ENCODE results near the gene EME2.
"Not testable (repeated sequence)": the region's sequence is repeated elsewhere in the genome, so short reads cannot be mapped to it uniquely, and the experiment has no call there.

Gene EME2

DNA sequence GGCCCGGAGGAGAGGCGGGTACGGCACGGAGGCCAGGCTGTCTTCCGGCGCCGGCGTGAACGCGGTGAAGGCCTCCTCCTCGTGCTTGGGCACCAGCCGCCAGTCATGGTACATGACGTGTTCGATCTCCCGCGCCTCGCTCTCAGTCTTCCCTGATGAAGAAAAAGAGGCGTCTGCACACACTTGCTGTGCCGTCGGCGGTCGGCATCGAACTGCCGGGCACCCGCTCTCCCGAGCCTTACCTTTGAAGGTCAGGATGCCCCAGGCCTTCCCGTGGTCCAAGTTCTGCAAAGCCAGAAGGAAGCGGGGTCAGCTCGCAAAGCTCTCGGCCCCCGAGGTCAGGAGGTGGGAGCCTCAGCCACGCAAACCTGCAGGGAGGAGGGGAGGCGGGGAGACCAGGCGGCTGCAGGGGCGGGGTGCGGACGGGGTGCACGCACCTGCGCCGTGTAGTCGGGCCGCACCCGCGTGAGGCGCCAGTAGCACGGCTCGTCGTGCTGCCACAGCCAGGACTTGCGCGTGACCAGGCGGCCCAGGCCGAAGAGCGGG is at the start of gene EME2:
TSS of gene EME2 (plus strand) at position 449 of the 546 bp plus-strand sequence. CDS start 418 bp downstream, outside the sequence.
- no peak for DNase-seq (ENCODE audit: low read depth in 2 of 2)

GRCh38 chr16:1723450-1724147 is 49.0 kb upstream of the EME2 start:
- DNase-seq (ENCODE audit: low read depth in 2 of 2): no peak

GRCh38 chr16:1724491-1724890 is 48.1 kb upstream of the EME2 start:
- no peak for DNase-seq (ENCODE audit: low read depth in 2 of 2)

- no peak for DNase-seq (ENCODE audit: low read depth in 2 of 2)
These were observed 45.7 kb upstream of the EME2 start for GRCh38 chr16:1726661-1727502.

GRCh38 chr16:1727651-1728624 is 44.7 kb upstream of the EME2 start:
- no peak for DNase-seq (ENCODE audit: low read depth in 2 of 2)

GRCh38 chr16:1729026-1729425 is 43.6 kb upstream of the EME2 start:
- DNase-seq (ENCODE audit: low read depth in 2 of 2): no peak

GRCh38 chr16:1729445-1729844 is 43.2 kb upstream of the EME2 start:
- no peak for DNase-seq (ENCODE audit: low read depth in 2 of 2)

- DNase-seq (ENCODE audit: low read depth in 2 of 2): no peak
These were observed 41.5 kb upstream of the EME2 start for GRCh38 chr16:1731073-1731472.

DNA sequence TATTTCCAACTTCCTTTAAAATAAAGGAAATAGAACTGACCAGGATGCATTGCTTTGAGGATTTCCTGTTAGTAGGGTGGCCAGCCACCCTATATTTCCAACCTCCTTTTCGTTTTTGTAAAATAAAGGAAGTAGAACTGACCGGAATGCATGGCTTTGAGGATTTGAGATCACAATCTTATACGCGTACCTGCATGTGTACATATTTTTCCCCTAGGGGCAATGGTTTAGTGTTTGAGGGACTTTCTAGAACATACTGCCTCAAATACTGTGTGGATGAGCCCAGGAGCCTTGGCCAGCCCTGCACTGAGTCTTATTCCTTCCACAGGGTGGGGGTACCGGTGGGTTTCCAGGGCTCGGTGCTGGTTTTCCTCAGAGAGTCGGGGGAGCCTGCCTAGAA is 41.0 kb upstream of the EME2 start:
- no peak for DNase-seq (ENCODE audit: low read depth in 2 of 2)

DNA sequence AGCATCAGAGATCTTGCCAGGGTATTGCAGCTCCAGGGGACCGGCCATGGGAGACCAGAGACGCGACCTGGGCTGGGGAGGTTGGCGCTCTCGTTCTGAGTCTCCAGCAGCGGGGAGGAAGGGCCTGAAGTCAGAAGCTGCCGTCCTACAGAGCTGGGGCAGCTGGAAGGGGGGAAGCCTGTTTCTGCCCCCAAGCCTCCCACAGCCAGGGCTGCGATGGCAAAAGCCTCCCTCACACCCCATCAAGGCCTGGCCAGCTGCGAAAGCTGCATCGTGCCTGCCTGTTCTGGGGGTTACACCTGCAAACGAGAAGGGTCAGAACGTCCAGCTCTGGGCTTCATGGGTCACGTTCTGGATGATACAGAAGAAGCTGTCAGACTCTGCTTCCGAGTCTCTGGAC is 40.5 kb upstream of the EME2 start:
- DNase-seq (ENCODE audit: low read depth in 2 of 2): no peak

- not testable (repeated sequence) for DNase-seq (ENCODE audit: low read depth in 2 of 2)
These were observed 40.0 kb upstream of the EME2 start for GRCh38 chr16:1732551-1732987.

DNA sequence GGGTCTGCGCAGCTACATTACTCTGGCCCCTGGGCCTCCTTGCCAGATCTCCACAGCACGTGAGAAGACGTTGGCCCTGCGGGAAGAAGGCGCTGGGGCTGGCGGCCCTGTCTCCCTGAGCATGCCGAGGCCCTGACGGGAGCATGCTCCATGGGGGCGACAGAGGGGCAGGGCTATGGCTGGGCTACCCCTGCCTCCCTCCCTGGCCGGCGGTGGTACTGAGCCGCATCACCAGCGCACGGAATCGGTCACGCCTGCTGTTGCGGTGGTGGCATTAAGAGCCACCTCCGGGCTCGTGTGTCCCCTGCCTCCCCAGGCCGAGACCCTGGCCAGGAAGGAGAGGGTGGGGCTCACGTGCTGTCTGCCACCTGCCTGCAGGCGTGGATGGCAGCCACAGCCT is 38.5 kb upstream of the EME2 start:
- DNase-seq (ENCODE audit: low read depth in 2 of 2): no peak

DNA sequence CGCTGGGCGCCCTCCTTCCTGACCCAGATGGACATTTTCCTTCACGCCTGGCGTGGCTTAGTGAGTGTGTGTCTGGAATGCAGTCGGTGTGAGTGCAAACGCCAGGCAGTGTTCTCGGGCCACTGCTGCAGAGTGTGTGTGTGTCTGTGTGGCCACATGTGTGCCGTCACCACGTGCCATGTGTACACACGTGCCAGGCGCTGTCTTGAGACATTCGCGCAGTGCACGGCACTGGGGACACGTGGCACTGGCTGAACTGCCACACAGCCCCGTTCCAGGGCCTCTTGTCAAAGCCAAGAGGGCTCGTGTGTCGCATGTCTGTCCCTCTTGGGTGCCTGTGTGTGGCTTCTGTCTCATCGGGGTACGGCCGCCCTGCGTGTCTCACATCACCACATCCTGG is 37.8 kb upstream of the EME2 start:
- no peak for DNase-seq (ENCODE audit: low read depth in 2 of 2)

DNA sequence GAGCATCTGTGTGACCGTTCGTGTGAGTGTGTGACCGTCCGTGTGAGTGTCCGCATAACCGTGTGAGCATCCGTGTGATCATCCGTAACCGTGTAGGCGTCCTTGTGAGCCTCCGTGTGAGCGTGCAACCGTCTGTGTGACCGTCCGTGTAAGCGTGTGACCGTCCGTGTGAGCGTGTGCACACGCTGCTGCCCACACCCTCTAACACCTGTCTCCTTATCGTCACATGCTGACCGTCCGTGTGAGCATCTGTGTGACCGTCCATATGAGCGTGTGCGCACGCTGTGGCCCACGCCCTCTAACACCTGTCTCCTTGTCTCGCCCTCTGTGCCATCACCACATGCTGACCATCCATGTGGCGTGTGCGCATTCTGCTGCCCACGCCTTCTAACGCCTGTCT is 32.4 kb upstream of the EME2 start:
- no peak for DNase-seq (ENCODE audit: low read depth in 2 of 2)

DNA sequence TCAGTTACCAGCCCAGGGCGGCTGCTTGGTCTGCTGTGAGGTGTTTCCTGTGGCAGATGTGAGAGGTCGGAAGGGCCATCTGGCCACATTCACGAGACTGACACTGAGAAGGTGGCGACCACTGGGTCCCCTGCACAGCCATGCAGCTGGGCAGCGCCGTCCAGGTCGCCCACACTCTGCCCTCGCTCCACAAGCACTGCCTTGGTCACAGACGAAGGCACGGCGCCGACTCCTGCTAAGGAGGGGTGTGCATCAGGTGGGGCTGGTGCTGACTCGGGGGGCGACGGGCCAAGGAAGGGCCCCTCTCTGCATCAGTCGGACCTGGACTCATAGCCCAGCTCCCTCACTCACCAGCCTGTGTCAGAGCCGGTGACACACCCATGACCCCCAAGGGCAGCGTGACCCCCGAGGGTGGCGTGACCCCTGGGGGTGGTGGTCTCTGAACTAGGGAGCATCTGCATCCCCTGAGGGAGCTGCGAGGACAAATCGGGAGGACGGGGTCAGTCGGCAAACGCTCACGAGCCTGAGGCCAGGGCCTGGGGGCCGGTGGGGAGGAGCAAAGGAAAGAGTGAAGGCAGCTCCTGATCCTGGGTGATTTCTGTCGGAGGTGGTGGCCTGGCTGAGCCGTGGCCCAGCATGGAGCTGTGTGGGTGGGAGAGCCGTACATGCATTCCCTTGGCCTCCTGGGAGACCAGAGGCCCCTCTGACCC is 31.7 kb upstream of the EME2 start:
- DNase-seq (ENCODE audit: low read depth in 2 of 2): no peak

DNA sequence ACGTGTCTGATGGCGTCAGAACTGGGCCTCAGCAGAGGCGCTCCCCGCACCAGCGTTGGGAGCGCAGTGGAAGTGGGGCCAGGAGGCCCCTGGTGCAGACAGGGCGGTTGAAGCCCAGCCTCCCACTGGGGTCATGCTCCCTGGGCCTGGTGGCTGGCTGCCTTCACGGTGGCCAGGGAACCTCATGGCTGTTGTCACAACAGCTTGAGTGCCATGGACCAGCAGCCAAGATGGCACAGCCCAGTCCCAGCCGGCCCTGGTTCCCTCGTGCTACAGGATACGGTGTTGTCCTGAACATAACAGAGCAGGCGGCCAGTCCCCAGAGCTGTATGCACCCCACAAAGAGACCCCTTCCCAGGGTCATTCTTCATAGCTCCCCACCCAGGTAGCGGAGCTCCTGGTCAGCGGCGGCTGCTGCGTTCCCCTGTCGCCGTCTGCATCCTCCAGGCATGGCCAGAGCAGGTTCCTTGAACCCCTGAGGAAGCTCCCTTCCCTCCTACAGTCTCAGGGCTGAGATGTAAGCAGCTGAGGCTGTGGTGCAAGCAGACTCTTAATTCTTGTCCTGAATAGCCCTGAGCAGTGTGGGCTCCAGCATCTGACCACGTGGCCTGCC is 31.0 kb upstream of the EME2 start:
- no peak for DNase-seq (ENCODE audit: low read depth in 2 of 2)

DNA sequence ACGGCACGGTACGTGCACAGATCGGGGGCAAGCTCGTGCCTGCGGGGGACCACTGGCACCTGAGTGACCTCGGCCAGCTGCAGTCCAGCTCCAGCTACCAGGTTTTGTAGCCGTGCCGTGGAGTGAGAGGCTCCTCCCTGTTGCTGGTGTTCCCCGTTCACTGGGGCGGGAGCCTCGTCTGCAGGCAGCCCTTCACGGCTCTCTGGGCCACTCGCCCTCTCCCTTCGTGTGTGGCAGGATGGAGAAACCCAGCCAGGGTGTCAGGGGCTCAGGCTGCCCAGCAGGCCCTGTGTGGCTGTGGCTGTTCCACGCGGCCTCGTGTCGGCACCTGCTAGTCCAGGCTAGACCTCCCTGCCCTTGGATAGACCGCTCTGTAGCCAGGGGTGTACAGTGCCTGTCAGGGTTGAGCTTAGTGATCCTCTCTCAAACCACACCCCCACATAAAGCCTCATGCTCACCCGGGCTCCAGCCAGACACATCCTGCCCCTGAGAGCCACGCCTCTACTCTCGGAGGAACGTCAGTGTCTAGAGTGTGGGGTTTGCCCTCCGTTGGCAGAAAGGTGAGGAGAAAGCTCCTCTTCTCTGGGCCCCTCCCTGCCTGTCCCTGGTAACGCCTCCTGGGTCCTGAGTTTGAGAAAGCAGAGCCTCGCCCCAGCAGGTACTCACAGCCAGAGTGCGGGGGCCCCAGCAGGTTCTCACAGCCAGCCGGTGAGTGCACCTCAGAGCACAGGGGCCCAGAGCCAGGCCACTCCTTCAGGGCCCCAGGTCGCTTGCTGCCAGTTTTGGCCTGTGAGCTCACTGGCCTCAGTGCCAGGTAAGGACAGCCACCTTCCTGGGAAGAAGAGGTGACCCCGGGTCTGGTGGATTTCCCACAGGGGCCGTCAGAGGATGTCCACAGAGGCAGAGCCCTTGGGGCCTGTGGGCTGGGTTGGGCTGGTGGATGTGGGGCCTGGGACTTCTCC is 29.0 kb upstream of the EME2 start:
- no peak for DNase-seq (ENCODE audit: low read depth in 2 of 2)

- no peak for DNase-seq (ENCODE audit: low read depth in 2 of 2)
These were observed 28.2 kb upstream of the EME2 start for GRCh38 chr16:1744338-1744840.

Measured in fibroblast of skin of left quadriceps (primary cell).